T1000 (cell line): Measurements from ENCODE around the gene RFC4.
"Not testable (repeated sequence)": the region's sequence is repeated elsewhere in the genome, so short reads cannot be mapped to it uniquely, and the experiment has no call there.

Source experiments
- DNase-seq: peaks from one replicate; lab custom pipeline; 2025; ENCODE audit warnings: mixed read lengths; lab: John Stamatoyannopoulos, UW

RFC4 gene

DNA sequence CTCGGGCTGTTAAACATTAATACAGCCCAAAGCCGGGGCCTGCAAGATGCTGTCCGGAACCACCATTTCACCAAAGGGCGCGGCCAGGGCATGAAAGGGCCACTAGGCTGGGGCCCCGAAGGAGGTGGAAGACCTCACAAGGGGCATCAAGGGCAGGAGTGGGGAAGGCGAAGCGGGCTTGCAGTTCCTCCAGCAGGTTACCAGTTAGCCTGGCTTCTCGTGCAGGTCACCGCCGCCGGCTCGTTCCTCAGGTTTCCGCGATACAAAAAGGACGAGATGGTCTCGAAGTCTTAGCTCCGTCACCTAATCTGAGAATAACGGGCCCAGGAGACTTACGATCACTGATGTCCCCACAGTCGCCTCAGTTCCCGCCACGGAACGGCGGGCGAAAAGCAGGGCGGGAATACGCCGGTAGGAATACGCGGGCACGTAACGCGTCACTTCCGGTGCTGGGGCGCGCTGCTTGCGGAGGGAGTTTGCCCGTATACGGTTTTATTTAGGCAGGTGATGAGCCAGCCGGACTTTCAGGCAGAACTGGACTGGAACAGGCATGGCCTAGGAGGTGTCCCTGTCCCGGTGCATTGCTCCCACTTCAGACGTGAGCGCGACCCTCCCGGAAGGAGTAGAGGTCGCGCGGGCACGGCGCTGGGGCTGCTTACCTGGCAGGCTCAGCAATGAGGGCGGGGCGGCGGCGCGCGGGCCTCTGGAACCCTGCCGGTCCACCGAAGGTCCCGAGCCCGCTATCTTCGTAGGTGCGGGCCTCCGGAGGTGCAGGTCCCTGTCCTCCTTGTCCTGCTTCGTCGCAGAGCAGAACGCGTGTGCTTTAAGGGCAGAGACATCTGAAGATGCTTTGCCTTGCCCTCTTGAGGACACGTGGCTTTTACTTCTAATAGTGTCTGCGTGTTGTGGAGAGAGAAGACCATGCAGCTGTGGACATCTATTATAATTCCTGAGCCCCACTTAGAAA, at the start of gene RFC4:
Gene RFC4, minus strand, starts transcription at position 394 of the 967 bp plus-strand sequence. CDS start 1,769 bp downstream, outside the sequence.
- DNase-seq: peak; percentile 56

DNA sequence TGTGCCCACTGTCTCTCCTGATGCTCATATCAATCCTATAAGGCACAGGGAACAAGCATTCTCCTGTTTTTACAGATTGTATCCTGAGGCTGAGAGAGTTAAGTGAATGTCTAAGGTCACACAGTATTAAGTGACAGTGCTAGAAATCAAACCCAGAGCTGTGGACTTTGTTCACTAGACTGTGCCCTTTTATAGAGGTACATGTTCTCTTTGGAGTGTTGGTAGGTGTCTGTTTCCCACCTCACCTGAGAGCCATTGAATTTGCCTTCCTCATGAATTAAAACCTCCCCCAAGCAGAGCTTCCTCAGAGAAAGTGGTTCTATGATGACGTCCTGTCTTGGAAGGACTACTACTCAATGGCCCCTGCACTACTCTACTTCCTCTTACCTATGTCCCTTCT, 48.7 kb upstream of the RFC4 start:
- no peak for DNase-seq

DNA sequence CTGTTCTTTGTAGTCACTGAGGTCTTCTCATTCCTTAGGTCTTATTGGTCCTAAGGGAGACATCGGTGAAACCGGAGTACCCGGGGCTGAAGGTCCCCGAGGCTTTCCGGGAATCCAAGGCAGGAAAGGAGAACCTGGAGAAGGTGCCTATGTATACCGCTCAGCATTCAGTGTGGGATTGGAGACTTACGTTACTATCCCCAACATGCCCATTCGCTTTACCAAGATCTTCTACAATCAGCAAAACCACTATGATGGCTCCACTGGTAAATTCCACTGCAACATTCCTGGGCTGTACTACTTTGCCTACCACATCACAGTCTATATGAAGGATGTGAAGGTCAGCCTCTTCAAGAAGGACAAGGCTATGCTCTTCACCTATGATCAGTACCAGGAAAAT, 47.9 kb upstream of the RFC4 start:
- DNase-seq: no peak

DNA sequence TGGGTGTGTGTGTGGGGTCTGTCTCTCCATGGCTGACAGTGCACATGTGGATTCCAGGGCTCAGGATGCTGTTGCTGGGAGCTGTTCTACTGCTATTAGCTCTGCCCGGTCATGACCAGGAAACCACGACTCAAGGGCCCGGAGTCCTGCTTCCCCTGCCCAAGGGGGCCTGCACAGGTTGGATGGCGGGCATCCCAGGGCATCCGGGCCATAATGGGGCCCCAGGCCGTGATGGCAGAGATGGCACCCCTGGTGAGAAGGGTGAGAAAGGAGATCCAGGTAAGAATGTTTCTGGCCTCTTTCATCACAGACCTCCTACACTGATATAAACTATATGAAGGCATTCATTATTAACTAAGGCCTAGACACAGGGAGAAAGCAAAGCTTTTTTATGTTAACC, 46.7 kb upstream of the RFC4 start:
- no peak for DNase-seq

- DNase-seq: not testable (repeated sequence)
Measured at GRCh38 chr3:186851835-186852234, 45.6 kb upstream of the RFC4 start.

DNA sequence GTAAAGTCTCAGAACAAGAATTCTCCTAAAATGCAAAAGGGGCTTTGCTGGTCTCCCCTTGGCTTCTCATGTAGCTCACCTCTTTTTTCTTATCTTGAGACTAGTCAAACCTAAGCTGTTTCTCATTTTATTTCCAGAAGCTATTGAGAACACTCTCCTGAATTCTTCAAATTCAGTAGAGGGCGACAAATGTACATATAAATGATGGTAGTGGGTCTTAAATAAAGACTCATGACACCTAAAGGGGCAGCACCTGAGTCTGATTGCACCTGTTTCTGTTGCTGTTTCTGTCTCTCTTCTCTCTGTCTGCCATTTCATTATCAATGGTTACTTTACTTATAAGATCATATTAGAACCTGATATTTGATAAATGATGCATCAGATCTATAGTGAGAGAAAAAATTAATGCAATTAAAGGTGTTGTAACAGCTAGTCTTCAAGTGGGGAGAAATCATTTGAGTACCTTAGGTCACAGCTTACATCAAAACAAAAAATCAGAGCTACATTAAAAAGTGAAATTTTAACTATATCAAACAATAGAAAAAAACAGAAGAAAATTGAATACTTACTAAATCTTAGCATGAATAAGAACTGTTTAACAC, 43.2 kb upstream of the RFC4 start:
- no peak for DNase-seq

DNA sequence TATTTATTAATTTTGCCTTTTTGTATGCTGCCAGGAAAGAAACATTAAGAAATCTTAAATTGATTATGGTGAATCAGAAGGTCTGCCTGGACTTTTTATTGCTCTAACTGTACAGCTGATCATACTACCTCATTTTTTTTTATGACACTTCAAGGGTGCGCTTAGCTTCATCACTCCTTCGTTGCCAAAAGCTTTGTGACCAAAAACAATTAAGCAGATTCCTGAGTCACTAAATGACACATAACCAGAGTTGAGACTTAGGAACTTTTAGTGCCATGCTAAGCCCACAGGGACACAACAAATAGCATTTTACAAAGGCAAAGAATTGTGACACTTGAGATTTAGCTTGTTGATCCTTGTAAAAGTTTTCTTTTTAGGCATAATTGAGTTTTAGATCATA, 41.2 kb upstream of the RFC4 start:
- no peak for DNase-seq

DNA sequence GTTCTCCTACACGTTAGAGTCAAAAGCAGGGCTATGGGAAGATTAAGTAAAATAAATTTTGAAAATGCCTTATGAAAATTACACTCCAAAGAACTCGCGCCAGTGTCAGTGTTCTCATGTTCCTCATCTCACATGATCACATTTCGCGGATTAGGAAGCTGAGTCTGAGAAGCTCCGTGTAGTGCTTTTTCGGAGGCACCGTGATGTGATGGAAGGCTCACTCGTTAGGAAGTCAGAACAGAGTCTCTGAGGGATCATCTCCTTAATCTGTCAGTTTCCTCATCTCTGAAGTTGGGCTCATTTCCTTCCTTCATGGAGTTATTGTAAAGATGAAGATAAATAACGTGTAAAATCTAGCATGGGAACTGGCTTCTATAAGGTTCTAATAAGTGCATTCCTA, 39.5 kb upstream of the RFC4 start:
- DNase-seq: no peak

DNA sequence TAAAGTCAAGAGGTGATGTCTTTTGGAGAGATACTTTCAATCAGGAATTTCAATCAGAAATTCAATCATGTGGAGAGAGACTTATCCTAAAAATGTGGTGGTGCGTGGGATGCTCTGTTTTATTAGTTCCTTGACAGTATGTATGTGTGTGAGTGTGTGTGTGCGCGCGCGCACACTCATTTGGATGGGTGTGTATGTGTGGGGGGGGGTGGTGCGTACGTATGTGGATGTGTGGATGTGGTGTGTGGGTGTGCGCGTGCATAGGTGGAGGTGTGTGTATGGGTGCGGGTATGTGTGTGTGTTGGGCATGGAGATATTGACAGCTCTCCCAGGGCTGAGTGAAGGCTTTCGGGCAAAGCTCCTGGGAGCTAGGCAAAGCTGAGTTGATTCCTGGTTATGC, 38.6 kb upstream of the RFC4 start:
- no peak for DNase-seq

GRCh38 chr3:186843039-186843432, 36.8 kb upstream of the RFC4 start:
- no peak for DNase-seq

DNA sequence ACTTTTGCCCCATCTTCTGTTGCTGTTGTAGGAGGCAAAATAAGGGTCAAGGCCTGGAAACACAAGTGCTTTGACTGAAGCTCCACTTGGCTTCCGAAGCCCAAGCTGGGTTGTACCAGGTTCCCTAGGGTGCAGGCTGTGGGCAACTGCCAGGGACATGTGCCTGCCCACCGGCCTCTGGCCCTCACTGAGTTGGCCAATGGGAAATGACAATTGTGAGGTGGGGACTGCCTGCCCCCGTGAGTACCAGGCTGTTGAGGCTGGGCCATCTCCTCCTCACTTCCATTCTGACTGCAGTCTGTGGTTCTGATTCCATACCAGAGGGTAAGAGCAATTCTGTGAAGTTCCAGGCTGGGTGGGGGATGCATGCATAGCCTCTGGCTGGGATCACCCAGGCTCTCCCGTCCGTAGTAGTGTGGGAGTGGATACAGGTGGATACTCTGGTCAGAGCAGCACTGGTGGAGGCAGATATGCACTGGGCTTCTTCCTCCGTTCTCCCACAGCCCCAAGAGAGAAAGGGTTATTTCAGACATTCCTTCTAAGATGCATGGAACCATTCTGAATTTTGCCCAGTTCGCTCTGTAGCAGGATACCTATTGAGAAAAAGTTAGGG, 36.2 kb upstream of the RFC4 start, which contains the start of gene ADIPOQ:
Gene ADIPOQ, plus strand, starts transcription at position 285 of the 613 bp plus-strand sequence. CDS start 10,349 bp downstream, outside the sequence.
- DNase-seq: no peak

DNA sequence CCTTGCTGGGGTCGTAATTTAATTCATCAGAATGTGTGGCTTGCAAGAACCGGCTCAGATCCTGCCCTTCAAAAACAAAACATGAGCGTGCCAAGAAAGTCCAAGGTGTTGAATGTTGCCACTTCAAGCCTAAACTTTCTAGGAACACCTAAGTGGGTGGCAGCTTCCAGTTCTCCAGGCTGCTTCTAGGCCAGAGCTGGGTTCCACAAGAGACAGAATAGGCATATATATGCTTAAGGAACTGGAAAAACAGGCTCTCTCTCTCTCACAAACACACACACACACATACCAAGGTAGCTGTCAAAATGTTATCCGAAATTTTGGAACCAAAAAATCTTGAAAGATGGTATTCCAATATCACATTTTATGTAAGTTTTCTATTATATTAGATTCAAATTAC, 35.3 kb upstream of the RFC4 start:
- no peak for DNase-seq

DNA sequence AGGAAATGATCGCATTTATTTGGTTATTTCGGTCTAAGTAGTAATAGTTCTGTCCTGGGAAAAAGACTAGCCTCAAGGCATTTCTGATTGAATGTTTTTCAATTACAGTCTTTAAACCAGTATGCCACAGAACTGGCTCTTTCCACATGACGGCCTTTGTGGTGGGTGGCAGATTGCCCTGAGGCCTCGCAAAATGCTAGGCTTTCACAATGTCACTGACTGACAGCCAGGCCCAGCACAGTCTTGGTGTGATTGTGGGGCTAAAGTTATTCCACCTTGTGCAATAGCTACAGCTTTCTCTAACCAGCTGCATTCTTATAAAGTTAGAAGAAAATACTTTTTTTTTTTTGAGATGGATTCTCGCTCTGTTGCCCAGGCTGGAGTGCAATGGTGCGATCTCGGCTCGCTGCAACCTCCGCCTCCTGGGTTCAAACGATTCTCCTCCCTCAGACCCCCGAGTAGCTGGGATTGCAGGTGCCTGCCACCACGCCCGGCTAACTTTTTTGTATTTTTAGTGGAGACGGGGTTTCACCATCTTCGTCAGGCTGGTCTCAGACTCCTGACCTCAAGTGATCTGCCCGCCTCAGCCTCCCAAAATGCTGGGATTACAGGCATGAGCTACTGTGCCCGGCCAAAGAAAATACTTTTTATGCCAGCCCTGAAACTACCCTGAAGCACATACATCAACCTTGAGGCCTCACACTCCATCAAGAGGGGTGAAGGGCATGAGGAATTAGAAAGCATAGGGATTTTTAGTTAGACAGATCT, 33.8 kb upstream of the RFC4 start:
- DNase-seq: no peak

DNA sequence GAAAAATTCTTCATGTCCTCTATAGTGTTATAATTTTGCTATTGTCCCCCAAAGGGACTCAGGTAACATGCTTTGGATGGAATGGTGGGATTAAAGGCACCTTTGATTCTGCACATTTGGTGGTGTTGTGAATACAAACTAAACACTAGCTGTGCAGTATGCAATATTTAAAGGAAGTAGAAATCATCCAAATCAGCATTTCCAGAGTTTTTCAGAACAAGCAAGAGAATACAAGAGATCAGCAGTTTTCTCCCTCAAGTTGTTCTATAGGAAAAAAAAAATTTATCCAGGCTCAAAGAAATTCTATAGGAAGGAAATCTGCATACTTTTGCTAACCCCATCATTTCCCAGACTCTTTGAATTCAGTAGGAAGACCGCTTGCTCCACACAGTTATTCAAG, 26.0 kb upstream of the RFC4 start:
- DNase-seq: no peak

DNA sequence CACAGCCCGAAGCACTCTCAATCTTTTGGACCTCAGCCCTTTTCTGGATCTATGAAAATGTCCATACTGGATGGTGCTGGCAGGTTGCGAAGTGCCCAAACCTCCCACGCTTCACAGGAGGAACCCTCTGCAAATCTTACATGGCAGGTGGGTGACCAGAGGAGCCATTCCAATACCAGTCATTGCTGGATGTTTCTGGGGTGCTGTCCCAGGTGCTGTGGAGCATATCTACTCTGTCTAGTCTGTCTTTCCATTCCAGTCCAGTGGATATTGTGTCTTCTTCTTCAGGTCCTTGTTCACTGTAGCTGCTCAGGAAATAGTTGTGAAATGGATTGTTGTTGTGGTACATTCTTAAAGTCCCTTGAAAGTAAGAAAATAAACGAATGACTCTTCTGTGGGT, 25.5 kb upstream of the RFC4 start:
- no peak for DNase-seq

DNA sequence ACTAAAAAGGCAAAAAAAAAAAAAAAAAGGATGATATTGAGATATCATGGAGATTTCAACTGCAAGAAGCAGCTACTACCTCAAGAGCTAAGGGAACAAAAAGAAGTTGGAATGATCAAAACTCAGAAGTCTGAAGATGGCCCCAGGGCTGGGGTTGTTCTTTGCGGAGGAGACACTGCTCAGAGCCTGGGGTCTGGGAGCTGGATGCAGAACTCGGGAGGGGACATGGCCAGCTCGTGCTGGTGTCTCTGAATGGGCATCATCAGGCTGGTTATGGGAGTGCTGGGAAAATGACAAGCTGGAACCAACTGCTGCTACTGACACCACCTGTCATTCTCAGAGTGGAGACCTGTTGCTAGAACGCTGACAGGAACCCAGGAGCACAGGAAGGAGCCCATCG, 22.1 kb upstream of the RFC4 start:
- DNase-seq: no peak

- peak; percentile 72 for DNase-seq
Measured at GRCh38 chr3:186826976-186827857, 20.9 kb upstream of the RFC4 start.

DNA sequence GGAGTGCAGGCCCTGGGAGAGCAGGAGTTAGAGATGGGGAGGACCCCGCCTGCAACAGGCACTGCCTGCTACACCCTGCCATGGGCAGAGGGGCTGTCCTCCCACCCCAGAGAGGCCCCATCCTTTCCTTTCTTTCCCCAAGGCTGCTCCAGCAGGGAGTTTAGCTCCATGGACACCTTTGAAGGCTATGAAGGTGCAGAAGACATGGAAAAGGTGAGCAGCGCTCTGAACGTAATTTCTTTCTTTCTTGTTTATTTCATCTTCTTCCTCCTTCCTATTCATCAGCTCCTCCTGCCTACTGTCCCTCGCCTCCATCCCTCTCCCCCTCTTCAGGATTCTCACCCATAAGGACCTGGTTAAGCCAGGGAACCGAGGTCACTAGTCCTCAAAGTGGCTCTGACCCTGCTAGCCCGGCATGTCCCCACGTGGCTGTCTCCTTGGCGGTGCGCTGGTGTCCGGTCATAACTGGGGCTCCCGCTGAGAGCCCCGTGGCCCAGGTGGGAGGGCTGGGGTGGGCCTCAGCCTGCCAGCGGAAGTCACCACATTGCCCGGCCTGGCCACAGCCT, 20.2 kb upstream of the RFC4 start:
- no peak for DNase-seq

DNA sequence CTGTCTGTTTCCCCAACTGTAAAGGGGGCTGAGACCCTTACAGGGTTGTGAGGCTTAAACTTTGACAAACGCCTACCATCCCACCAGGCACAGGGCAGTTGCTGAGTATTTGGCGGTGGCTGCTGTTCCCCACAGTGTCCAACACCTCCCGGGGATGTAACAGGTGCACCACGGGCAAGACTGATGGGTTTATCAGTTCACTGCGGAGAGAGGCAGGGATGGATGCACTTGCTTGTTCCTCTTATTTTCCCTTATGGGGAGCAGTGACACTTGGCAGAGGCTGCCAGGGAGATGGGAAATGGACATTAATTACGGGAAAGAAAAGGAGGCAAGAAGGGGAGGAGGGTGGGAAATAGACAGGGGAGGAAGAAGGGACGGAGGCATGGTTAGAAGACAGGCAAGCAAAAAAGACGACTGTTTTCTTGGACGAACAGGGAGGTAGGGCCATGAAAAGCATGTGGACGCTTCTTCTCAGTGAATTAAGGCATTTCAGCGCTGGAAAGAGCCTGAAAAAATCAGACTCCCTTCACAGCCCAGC, 19.7 kb upstream of the RFC4 start:
- no peak for DNase-seq

DNA sequence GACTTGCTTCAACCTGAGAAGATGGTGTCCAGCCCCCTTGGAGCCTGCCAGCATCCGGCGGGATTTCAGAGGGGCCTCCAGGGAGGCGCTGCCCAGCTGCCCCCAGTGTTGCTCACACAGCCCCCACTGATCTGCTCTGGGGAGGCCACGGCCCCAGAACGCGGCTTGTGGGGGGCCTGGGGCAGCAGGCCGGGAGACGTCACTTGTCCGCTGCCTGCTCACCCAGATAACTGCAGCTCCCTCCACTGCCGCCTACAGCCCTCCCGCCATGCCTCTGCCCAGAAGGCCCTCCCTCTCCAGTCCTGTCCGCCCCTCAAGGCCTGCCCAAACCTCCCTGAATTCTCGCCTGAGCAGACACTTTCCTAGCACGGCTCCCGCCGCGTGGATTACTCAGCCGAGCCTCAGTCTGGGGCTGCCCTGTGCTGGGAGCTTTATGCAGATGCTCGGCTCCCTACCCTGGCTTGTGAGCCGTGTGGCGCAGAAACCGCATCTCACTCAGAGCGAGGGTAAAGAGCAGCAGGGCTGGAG, 19.1 kb upstream of the RFC4 start:
- no peak for DNase-seq
